ENCODE data around the gene OMP.

The OMP gene

GRCh38 chr11:77086521-77087472 lies 15.8 kb upstream of the OMP start:
- Histone ChIP-seq H3K4me3 (ENCODE audit: insufficient read depth, low read depth, low read length, poor library complexity, severe bottlenecking) (no peak overlapping the region), H3K9me3 (ENCODE audit: control insufficient read depth, low read length) (no peaks in the 10 kb centered on the region), H3K27ac (ENCODE audit: insufficient read depth, low read length, poor library complexity, severe bottlenecking) (no peak overlapping the region), H3K4me1 (ENCODE audit: control insufficient read depth, insufficient read depth, low read length, poor library complexity, severe bottlenecking) (peaks cover 6% of the 10 kb centered on the region), H3K27me3 (replicated peaks; ENCODE audit: control insufficient read depth, insufficient read depth, low read length, poor library complexity, severe bottlenecking) (no peaks in the 10 kb centered on the region), H3K36me3 (ENCODE audit: control insufficient read depth, insufficient read depth, low read length) (no peaks in the 10 kb centered on the region)
- DNase-seq: no peak

GRCh38 chr11:77087723-77088225 lies 14.9 kb upstream of the OMP start:
- Histone ChIP-seq H3K4me1 (ENCODE audit: control insufficient read depth, insufficient read depth, low read length, poor library complexity, severe bottlenecking) (peaks cover 6% of the 10 kb centered on the region), H3K27me3 (replicated peaks; ENCODE audit: control insufficient read depth, insufficient read depth, low read length, poor library complexity, severe bottlenecking) (no peaks in the 10 kb centered on the region), H3K36me3 (ENCODE audit: control insufficient read depth, insufficient read depth, low read length) (no peaks in the 10 kb centered on the region), H3K4me3 (ENCODE audit: insufficient read depth, low read depth, low read length, poor library complexity, severe bottlenecking) (no peak overlapping the region), H3K9me3 (ENCODE audit: control insufficient read depth, low read length) (no peaks in the 10 kb centered on the region), H3K27ac (ENCODE audit: insufficient read depth, low read length, poor library complexity, severe bottlenecking) (no peak overlapping the region)
- no peak for DNase-seq

GRCh38 chr11:77088236-77089003 lies 14.2 kb upstream of the OMP start:
- DNase-seq: no peak
- Histone ChIP-seq H3K27me3 (replicated peaks; ENCODE audit: control insufficient read depth, insufficient read depth, low read length, poor library complexity, severe bottlenecking) (no peaks in the 10 kb centered on the region), H3K36me3 (ENCODE audit: control insufficient read depth, insufficient read depth, low read length) (no peaks in the 10 kb centered on the region), H3K4me3 (ENCODE audit: insufficient read depth, low read depth, low read length, poor library complexity, severe bottlenecking) (no peak overlapping the region), H3K4me1 (ENCODE audit: control insufficient read depth, insufficient read depth, low read length, poor library complexity, severe bottlenecking) (peaks cover 3% of the 10 kb centered on the region), H3K9me3 (ENCODE audit: control insufficient read depth, low read length) (no peaks in the 10 kb centered on the region), H3K27ac (ENCODE audit: insufficient read depth, low read length, poor library complexity, severe bottlenecking) (no peak overlapping the region)

GRCh38 chr11:77089004-77089545 lies 13.6 kb upstream of the OMP start:
- Histone ChIP-seq H3K4me1 (ENCODE audit: control insufficient read depth, insufficient read depth, low read length, poor library complexity, severe bottlenecking) (no peaks in the 10 kb centered on the region), H3K27me3 (replicated peaks; ENCODE audit: control insufficient read depth, insufficient read depth, low read length, poor library complexity, severe bottlenecking) (no peaks in the 10 kb centered on the region), H3K36me3 (ENCODE audit: control insufficient read depth, insufficient read depth, low read length) (no peaks in the 10 kb centered on the region), H3K9me3 (ENCODE audit: control insufficient read depth, low read length) (no peaks in the 10 kb centered on the region), H3K4me3 (ENCODE audit: insufficient read depth, low read depth, low read length, poor library complexity, severe bottlenecking) (no peak overlapping the region), H3K27ac (ENCODE audit: insufficient read depth, low read length, poor library complexity, severe bottlenecking) (no peak overlapping the region)
- no peak for DNase-seq

GRCh38 chr11:77090046-77090372 lies 12.6 kb upstream of the OMP start:
- no peaks in the 10 kb centered on the region for H3K4me1 ChIP-seq (ENCODE audit: control insufficient read depth, insufficient read depth, low read length, poor library complexity, severe bottlenecking)
- H3K9me3 ChIP-seq (ENCODE audit: control insufficient read depth, low read length): no peaks in the 10 kb centered on the region
- no peaks in the 10 kb centered on the region for H3K27me3 ChIP-seq (replicated peaks; ENCODE audit: control insufficient read depth, insufficient read depth, low read length, poor library complexity, severe bottlenecking)
- no peak overlapping the region for H3K27ac ChIP-seq (ENCODE audit: insufficient read depth, low read length, poor library complexity, severe bottlenecking)
- no peaks in the 10 kb centered on the region for H3K36me3 ChIP-seq (ENCODE audit: control insufficient read depth, insufficient read depth, low read length)
- no peak overlapping the region for H3K4me3 ChIP-seq (ENCODE audit: insufficient read depth, low read depth, low read length, poor library complexity, severe bottlenecking)
- DNase-seq: no peak

GRCh38 chr11:77090373-77091111 lies 12.1 kb upstream of the OMP start:
- Histone ChIP-seq H3K36me3 (ENCODE audit: control insufficient read depth, insufficient read depth, low read length) (no peaks in the 10 kb centered on the region), H3K4me1 (ENCODE audit: control insufficient read depth, insufficient read depth, low read length, poor library complexity, severe bottlenecking) (no peaks in the 10 kb centered on the region), H3K9me3 (ENCODE audit: control insufficient read depth, low read length) (no peaks in the 10 kb centered on the region), H3K27ac (ENCODE audit: insufficient read depth, low read length, poor library complexity, severe bottlenecking) (no peak overlapping the region), H3K27me3 (replicated peaks; ENCODE audit: control insufficient read depth, insufficient read depth, low read length, poor library complexity, severe bottlenecking) (no peaks in the 10 kb centered on the region), H3K4me3 (ENCODE audit: insufficient read depth, low read depth, low read length, poor library complexity, severe bottlenecking) (no peak overlapping the region)
- no peak for DNase-seq

GRCh38 chr11:77091146-77091940 lies 11.3 kb upstream of the OMP start:
- H3K27ac ChIP-seq (ENCODE audit: insufficient read depth, low read length, poor library complexity, severe bottlenecking): no peak overlapping the region
- H3K9me3 ChIP-seq (ENCODE audit: control insufficient read depth, low read length): no peaks in the 10 kb centered on the region
- H3K27me3 ChIP-seq (replicated peaks; ENCODE audit: control insufficient read depth, insufficient read depth, low read length, poor library complexity, severe bottlenecking): no peaks in the 10 kb centered on the region
- no peaks in the 10 kb centered on the region for H3K4me1 ChIP-seq (ENCODE audit: control insufficient read depth, insufficient read depth, low read length, poor library complexity, severe bottlenecking)
- no peak overlapping the region for H3K4me3 ChIP-seq (ENCODE audit: insufficient read depth, low read depth, low read length, poor library complexity, severe bottlenecking)
- no peaks in the 10 kb centered on the region for H3K36me3 ChIP-seq (ENCODE audit: control insufficient read depth, insufficient read depth, low read length)
- DNase-seq: peak; percentile 54 to 59 (median 57)

GRCh38 chr11:77092382-77092781 lies 10.3 kb upstream of the OMP start:
- no peaks in the 10 kb centered on the region for H3K4me1 ChIP-seq (ENCODE audit: control insufficient read depth, insufficient read depth, low read length, poor library complexity, severe bottlenecking)
- no peaks in the 10 kb centered on the region for H3K9me3 ChIP-seq (ENCODE audit: control insufficient read depth, low read length)
- no peaks in the 10 kb centered on the region for H3K27me3 ChIP-seq (replicated peaks; ENCODE audit: control insufficient read depth, insufficient read depth, low read length, poor library complexity, severe bottlenecking)
- no peak overlapping the region for H3K27ac ChIP-seq (ENCODE audit: insufficient read depth, low read length, poor library complexity, severe bottlenecking)
- H3K36me3 ChIP-seq (ENCODE audit: control insufficient read depth, insufficient read depth, low read length): no peaks in the 10 kb centered on the region
- H3K4me3 ChIP-seq (ENCODE audit: insufficient read depth, low read depth, low read length, poor library complexity, severe bottlenecking): no peak overlapping the region
- no peak for DNase-seq
